ENCODE measurements around the gene KIF6. TPM values are rescaled to one million over a fixed set of nuclear protein-coding genes. Genes with fewer than 3 reads are reported as not detected.

The KIF6 gene
- total and polyA plus RNA-seq, 2 donors (not counting 1 experiment from before 2014, with no cell fraction given) = not detected

- H3K4me3 ChIP-seq (ENCODE audit: control extremely low read depth in 1 of 5, extremely low read depth in 1 of 5, insufficient read depth in 1 of 5, low read depth in 2 of 5, low read length in 4 of 5) = no peak overlapping the region
- no peak for TF ChIP-seq EZH2 (IDR thresholded peaks at IDR 0.05; ENCODE audit: borderline replicate concordance, insufficient read depth, low read depth, low read length, poor library complexity, severe bottlenecking)
- TF ChIP-seq, protein P1, sequence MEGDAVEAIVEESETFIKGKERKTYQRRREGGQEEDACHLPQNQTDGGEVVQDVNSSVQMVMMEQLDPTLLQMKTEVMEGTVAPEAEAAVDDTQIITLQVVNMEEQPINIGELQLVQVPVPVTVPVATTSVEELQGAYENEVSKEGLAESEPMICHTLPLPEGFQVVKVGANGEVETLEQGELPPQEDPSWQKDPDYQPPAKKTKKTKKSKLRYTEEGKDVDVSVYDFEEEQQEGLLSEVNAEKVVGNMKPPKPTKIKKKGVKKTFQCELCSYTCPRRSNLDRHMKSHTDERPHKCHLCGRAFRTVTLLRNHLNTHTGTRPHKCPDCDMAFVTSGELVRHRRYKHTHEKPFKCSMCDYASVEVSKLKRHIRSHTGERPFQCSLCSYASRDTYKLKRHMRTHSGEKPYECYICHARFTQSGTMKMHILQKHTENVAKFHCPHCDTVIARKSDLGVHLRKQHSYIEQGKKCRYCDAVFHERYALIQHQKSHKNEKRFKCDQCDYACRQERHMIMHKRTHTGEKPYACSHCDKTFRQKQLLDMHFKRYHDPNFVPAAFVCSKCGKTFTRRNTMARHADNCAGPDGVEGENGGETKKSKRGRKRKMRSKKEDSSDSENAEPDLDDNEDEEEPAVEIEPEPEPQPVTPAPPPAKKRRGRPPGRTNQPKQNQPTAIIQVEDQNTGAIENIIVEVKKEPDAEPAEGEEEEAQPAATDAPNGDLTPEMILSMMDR (IDR thresholded peaks at IDR 0.05) = no peak
- POLR2A ChIA-PET = no interaction called here
- no peak for DNase-seq
- Mint-ChIP-seq H3K9me3 (ENCODE audit: insufficient read depth) (no peaks in the 10 kb centered on the region), H3K27me3 (peaks cover 10% of the 10 kb centered on the region), H3K27ac (no peak overlapping the region), H3K4me3 (no peak overlapping the region), H3K4me1 (no peaks in the 10 kb centered on the region)
- no peak overlapping the region for H3K4me2 ChIP-seq (replicated peaks; ENCODE audit: low read depth, low read length, poor library complexity, severe bottlenecking)
- CTCF ChIA-PET = no interaction called here
- H3K36me3 ChIP-seq (replicated peaks in 1 of 2; ENCODE audit: control extremely low read depth in 1 of 2, control insufficient read depth in 1 of 2, extremely low read depth in 1 of 2, insufficient read depth in 2 of 2, low read length in 1 of 2) = no peaks in the 10 kb centered on the region
- ATAC-seq (ENCODE audit: low read depth) = no peak
- no peak overlapping the region for H3K9ac ChIP-seq (ENCODE audit: low read length)
- H3K4me1 ChIP-seq (ENCODE audit: control insufficient read depth in 2 of 2, insufficient read depth in 2 of 2, low read length in 2 of 2) = no peaks in the 10 kb centered on the region
- H4K20me1 ChIP-seq (ENCODE audit: control insufficient read depth, insufficient read depth, low read length, poor library complexity, severe bottlenecking) = no peaks in the 10 kb centered on the region
- H2AFZ ChIP-seq (ENCODE audit: insufficient read depth, low read depth, low read length, poor library complexity, severe bottlenecking) = no peak overlapping the region
- H3K27ac ChIP-seq (ENCODE audit: low read length in 2 of 2) = no peak overlapping the region
- H3K27me3 ChIP-seq (replicated peaks in 1 of 4; ENCODE audit: control extremely low read depth in 1 of 4, control insufficient read depth in 3 of 4, insufficient read depth in 4 of 4, low read length in 3 of 4) = peaks cover 0 to 3% (median 0%) of the 10 kb centered on the region in 4 experiments
- no peaks in the 10 kb centered on the region for H3K79me2 ChIP-seq (ENCODE audit: control insufficient read depth, insufficient read depth, low read length)
- intact Hi-C loops (cut with micrococcal nuclease) = no loop called here
- H3K9me3 ChIP-seq (ENCODE audit: control extremely low read depth in 1 of 3, control insufficient read depth in 2 of 3, insufficient read depth in 1 of 3, low read length in 2 of 3) = no peaks in the 10 kb centered on the region
Observed at GRCh38 chr6:39693206-39693605, 32.0 kb downstream of the KIF6 start.

- TF ChIP-seq, protein P1 (IDR thresholded peaks at IDR 0.05) = no peak
- no peak for TF ChIP-seq EZH2 (IDR thresholded peaks at IDR 0.05; ENCODE audit: borderline replicate concordance, insufficient read depth, low read depth, low read length, poor library complexity, severe bottlenecking)
- Histone ChIP-seq H2AFZ (ENCODE audit: insufficient read depth, low read depth, low read length, poor library complexity, severe bottlenecking) (no peak overlapping the region), H3K9me3 (ENCODE audit: control extremely low read depth in 1 of 3, control insufficient read depth in 2 of 3, insufficient read depth in 1 of 3, low read length in 2 of 3) (no peaks in the 10 kb centered on the region), H3K4me2 (replicated peaks; ENCODE audit: low read depth, low read length, poor library complexity, severe bottlenecking) (no peak overlapping the region), H3K27me3 (replicated peaks in 1 of 4; ENCODE audit: control extremely low read depth in 1 of 4, control insufficient read depth in 3 of 4, insufficient read depth in 4 of 4, low read length in 3 of 4) (peaks cover 0 to 3% (median 0%) of the 10 kb centered on the region in 4 experiments), H3K79me2 (ENCODE audit: control insufficient read depth, insufficient read depth, low read length) (no peaks in the 10 kb centered on the region), H3K4me1 (ENCODE audit: control insufficient read depth in 2 of 2, insufficient read depth in 2 of 2, low read length in 2 of 2) (no peaks in the 10 kb centered on the region), H3K27ac (ENCODE audit: low read length in 2 of 2) (no peak overlapping the region), H3K36me3 (replicated peaks in 1 of 2; ENCODE audit: control extremely low read depth in 1 of 2, control insufficient read depth in 1 of 2, extremely low read depth in 1 of 2, insufficient read depth in 2 of 2, low read length in 1 of 2) (no peaks in the 10 kb centered on the region), H3K4me3 (ENCODE audit: control extremely low read depth in 1 of 5, extremely low read depth in 1 of 5, insufficient read depth in 1 of 5, low read depth in 2 of 5, low read length in 4 of 5) (no peak overlapping the region), H3K9ac (ENCODE audit: low read length) (no peak overlapping the region), H4K20me1 (ENCODE audit: control insufficient read depth, insufficient read depth, low read length, poor library complexity, severe bottlenecking) (no peaks in the 10 kb centered on the region)
- Mint-ChIP-seq H3K27me3 (peaks cover 23% of the 10 kb centered on the region), H3K9me3 (ENCODE audit: insufficient read depth) (peaks cover 2% of the 10 kb centered on the region), H3K27ac (no peak overlapping the region), H3K4me1 (no peaks in the 10 kb centered on the region), H3K4me3 (no peak overlapping the region)
- ChIA-PET POLR2A (no interaction called here), CTCF (no interaction called here)
- DNase-seq = no peak
- no peak for ATAC-seq (ENCODE audit: low read depth)
- no CpG with 5 or more reads among the region's 2 CpGs for WGBS (ENCODE audit: insufficient coverage)
- intact Hi-C loops (cut with micrococcal nuclease) = no loop called here
Observed at GRCh38 chr6:39688494-39688893, 36.7 kb downstream of the KIF6 start.

Measured in B cell (primary cell).